GM19035 (cell line): ENCODE measurements around the gene ZFP57.
"Not testable (repeated sequence)": the region's sequence is repeated elsewhere in the genome, so short reads cannot be mapped to it uniquely, and the experiment has no call there.

Source experiments
- ATAC-seq: cut with Tn5 transposase; IDR thresholded peaks from one replicate; pipeline ENCODE4 v1.9.1; 2021; ENCODE audit not compliant: unreplicated experiment

Gene ZFP57

DNA sequence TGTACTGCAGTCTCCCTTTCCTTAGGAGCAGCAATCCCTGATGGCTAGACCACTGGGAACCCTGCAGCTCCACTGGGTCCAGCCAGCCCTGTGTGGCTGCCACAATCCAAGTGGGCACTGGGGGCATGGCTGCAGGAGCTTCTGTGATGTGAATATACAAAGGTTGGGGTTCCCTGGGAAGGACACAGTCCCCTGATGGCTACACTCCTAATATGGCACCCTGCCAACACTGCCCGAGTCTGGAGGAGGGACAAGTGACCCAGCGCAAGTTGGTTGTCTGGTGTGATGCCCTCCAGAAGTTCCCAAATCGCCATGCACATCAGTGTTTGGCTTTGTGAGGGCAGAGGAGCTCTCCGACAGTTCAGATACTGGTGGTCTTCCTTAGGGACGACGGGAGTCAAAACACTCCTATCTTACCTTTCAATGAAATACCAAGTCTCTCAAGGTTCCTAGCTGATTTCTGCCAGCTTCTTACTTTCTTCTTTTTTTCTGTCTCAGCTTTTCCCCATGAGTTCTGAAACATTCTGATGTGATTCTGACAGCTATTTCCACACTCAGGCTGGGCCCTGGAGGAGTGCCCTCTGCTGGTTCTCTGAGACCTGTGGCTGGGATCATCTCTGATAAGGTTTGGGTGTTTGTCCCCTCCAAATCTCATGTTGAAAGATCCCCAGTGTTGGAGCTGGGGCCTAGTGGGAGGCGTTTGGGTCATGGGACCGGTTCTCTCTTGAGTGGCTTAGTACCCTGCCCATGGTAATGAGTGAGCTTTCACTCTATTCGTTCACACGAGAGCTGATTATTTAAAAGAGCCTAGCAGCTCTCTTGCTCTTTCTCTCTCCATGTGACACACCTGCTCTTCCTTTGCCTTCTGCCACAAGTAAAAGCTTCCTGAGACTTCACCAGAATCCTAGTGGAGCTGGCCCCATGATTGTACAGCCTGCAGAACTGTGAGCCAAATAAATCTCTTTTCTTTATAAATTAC, 15.5 kb upstream of the ZFP57 start:
- ATAC-seq: no peak

DNA sequence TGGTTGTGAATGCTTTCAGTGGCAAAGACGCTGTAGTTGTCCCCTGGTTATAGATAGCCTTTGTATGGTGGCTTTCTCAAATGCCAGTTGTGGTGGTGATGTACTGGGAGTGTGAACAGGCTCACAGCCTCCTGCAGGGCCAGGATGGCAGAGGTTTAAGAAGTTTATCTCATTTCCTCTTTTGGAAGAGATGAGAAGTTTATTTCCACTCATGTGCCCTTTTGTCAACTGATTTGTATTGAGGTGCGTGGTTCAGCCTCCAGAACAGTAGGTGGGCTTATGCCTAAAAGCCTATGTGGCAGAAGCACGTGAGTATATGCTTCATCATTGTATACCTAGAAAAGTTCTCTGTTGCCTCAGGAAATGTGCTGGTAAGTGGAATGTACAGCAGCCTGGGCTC, 13.7 kb upstream of the ZFP57 start:
- no peak for ATAC-seq

DNA sequence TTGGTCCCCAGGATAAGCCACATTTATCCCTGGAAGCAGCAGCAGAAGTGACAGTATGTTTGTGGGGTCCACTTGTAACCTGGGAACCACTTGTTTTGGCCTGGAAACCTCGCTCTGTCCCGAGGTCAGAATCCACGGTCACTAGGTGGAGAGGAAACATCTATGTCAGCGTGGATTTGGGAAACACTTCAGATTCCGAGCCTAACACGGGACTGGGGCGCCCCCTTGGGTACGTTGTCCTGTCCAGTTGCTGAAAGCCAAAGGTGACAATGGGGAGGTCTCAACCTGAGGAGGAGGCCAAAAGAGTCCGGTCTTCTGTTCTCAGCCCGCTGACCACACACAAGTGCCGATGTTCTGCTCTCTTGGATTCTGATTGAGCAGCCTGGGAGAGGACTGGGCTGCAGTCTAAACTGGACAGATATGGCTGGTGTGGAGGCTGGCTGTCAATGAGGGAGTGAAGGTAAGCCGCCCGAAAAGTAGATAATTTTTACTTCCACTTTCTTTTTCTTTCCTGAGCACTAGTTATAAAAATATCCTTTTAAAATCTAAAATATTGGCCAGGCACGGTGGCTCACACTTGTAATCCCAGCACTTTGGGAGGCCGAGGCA, 4.9 kb upstream of the ZFP57 start:
- ATAC-seq: no peak

DNA sequence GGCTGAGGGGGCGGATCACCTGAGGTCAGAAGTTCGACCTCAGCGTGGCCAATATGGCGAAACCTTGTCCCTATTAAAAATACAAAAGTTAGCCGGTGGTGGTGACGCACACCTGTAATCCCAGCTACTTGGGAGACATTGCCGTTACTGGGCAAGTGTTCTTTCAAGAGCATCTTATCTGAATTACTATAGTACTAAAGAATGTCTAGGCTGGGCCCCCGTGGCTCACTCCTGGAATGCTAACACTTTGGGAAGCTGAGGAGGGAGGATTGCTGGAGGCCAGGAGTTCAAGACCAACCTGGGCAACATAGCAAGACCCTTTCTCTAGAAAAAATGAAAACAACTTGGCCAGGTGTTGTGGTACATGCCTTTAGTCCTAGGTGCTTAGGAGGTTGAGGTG, 859 bp upstream of the ZFP57 start:
- ATAC-seq: no peak

DNA sequence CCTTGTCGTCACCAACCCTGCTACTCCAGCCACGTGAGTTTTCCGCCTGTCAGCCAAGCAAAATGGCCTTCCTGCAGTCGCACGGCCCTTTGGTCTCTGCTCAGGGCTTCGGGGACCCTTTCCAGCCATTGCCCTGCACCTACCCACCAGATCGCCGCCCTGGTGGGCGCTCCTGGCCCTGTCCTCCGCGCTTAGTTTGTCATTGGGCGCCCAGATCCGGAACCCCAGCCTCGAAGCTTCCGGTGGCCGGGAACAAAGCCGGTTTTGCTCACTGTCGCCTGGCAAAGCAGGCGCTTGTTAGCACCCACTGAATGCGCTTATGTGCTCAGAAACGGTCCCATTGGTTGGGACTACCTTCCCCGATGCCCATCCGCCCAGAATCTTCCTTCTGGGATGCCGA, 536 bp downstream of the ZFP57 start:
- ATAC-seq: no peak

DNA sequence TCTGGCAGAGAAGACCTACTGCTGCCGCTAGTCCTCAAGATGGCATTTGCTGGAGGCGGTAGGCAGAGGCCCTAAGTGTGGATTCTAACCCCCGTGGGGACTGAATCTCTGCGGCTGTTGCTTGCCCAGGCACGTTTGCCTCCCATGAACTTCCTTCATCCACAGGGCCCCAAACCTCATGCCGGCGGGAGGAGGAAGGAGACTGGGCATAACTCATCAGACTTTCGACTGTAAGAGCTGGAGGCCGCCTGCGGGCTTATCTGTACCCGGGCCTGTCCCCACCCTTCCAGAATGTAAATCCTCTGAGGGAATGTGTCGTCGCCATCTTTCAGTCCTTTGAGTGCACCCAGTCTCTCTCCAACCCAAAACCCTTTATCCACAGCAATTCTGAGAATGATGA, 990 bp downstream of the ZFP57 start:
- ATAC-seq: no peak

DNA sequence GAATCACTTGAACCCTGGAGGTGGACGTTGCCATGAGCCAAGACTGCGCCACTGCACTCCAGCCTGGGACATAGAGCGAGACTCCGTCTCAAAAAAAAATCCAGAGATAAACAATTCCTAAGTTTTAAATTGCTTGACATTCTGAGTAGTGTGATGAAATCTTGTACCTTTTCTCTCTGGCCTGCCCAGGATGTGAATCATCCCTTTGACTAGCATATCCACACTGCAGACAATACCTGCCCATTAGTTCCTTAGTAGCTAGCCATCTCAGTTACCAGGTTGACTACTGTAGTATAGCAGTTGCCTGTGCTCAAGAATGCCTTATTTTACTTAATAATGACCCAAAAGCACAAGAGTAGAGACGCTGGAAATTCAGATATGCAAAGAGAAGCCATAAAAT, 2.8 kb downstream of the ZFP57 start:
- no peak for ATAC-seq

DNA sequence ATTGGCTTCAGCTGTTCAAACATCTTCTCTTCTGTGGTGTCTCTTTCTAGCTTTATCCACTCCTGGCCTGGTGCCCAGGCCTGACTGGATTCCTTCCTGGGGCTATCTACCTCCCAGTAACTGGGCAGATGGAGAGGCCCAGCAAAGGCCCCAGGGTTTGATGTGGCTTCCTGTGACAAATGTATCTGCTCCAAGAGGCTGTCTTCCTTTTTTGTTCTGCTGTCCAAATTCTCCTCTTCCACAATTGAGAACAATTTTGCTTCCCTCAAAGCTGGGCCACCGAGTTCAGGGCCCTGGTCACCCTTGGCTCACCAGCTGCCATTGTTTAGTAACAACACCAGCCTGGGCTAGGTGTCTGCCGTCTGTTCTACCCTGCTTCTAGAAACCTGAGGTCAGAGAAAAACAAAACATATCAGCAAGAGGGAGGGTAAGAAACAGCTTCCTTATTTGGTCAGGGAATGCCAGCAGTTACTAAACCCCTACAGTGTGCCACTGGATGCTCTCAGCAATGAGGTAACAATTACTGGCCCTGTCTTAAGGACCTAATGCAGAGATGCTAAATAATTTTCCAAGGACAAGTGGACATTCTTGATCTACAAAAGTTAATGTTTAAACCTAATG, 3.9 kb downstream of the ZFP57 start:
- no peak for ATAC-seq

DNA sequence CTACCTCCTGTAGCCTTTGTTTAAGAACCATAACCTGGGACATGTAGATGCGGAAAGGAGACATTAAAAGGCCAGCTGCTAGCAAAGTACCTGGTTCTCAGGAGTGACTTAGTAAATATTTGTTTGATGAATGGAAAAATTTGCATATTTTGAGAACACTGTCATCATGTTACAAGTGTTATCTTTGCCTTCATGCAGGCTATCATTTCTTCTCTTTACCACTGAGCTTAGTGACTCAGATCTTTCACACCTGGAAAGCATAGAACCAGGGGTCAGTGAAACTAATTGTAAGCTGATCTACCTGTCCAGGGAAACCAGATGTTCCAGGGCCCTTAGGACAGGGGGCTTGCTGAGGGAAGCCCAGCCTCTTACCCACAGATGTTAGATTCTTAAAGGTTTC, 5.4 kb downstream of the ZFP57 start:
- no peak for ATAC-seq

DNA sequence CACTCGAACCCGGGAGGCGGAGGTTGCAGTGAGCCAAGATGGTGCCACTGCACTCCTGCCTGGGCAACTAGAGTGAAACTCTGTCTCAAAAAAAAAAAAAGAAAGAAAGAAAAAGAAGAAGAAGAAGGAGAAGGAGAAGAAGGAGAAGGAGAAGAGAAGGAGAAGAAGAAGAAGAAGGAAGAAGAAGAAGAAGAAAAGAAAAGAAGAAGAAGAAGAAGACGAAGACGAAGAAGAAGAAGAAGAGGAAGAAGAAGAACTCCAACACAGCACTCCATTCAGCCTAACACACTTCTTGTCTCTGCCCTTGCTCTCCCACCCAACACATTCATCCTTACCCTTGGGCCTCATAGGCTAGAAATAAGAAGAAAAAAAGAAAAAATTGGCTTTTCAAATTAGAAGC, 6.9 kb downstream of the ZFP57 start:
- no peak for ATAC-seq

DNA sequence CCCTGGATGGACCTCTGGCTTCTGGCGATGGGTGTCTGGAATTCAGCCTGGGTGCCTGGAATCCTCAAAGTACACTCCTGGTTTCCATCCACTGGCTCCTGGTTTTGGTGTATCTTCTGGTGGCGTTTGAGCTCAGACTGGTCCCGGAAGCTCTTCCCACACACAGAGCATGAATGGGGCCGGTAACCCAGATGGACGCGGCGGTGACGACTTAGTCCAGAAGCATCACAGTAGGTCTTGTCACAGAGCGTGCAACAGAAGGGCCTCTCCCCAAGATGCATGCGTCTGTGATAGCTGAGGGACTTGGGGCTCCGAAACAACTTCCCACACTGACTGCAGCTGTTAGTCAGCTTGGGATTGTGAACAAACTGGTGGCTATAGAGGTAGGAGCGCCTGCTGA, 7.8 kb downstream of the ZFP57 start:
- no peak for ATAC-seq

DNA sequence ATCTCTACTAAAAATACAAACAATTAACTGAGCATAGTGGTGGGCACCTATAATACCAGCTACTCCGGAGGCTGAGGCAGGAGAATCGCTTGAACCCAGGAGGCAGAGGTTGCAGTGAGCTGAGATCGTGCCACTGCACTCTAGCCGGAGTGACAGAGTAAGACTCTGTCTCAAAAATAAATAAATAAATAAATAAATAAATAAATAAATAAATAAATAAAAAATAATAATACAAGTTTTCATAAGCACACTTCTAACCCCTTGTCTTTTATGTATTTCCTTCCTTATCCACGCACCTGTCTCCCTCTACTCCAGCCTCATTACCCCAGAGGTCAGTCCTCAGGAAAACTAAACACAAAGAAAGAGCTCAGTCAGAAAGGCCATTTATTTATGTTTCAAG, 8.8 kb downstream of the ZFP57 start:
- not testable (repeated sequence) for ATAC-seq

DNA sequence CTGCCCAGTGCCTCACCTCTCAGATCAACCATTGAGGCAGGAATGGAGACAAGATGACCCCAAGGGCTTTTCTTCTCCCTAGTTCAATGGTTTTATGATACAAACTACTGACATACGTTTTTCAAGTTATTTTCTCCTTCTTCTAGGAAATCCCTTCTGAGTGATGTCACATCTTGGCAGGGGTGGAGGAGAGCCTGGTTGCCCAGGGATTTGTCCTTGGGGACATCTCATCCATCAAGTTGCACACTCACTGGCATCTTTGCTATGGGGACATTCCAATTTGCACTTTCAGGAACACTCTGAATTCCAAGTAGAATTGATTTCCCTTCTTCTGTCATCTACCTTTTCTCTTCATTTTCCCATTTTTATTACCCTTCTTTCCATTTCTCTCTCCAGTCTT, 9.9 kb downstream of the ZFP57 start:
- no peak for ATAC-seq

DNA sequence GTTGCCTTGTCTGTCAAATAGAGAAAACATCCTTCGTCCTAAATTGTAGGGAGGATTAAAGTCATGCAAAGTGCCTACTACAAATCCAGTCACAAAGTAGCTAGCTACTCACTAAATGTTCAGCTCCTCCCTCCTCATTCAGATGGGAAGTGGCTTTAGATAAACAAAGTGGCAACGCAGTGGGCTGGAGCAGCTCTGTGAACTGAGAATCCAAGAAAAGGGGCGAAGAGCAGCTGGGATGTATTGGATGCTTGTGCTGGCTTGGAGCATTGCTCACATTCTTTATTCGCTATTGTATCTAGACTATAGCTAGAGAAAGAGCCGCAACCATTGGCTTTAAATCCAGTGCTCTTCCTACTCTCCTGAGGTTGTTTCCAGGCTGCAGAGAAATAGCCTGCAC, 13.8 kb downstream of the ZFP57 start:
- no peak for ATAC-seq

DNA sequence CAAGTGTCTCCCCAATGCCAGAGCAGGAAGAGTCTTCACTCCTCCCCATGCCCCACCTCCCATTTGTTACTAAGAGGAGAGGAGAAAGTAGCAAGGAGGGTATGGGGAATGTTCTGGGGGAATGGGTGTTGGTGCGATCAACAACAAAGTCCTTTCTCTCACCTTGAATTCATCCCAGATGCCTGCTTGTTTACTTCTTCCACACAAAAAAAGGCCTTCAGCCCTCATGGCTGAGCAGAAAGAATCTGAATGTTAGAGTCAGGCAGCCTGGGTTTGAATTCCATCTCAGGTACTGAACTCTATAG, 14.2 kb downstream of the ZFP57 start:
- no peak for ATAC-seq

DNA sequence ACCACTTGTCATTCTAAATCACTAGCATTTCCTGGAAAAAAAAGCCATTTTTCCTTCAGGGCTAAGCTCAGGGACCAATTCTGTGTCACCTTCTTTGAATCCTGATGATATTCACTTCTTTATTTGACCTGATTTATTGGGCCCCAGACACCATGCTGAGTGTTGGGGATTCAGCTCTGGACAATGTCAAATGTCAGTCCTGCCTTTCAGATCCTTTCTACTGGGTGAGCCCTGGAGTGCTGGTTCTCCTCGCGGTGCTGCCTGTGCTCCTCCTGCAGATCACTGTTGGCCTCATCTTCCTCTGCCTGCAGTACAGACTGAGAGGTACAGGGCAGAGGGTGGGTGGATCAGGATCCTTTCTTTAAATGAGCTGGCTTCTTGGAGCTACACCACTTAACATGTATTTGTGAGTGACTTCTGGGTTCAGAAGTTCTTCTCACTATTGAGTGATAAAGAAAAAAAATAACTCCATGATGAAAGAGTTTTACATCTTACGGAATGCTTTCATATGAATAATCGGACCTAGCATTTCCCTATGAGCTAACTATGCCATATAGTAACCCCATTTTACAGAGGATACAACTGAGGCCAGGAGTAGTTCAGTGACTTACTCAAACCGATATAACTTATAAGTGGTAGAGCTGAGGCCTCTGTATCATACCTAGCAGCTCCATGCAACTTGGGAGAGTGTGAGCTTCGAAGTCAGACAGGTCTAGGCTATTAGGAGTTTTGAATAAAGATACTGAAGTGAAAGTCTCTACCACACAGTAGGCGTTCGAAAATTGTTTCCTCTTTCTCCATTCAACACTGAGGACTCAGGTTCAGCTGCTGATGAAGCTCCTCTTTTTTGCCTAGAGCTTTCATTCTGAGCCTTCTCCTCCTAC, 14.8 kb downstream of the ZFP57 start:
- no peak for ATAC-seq

DNA sequence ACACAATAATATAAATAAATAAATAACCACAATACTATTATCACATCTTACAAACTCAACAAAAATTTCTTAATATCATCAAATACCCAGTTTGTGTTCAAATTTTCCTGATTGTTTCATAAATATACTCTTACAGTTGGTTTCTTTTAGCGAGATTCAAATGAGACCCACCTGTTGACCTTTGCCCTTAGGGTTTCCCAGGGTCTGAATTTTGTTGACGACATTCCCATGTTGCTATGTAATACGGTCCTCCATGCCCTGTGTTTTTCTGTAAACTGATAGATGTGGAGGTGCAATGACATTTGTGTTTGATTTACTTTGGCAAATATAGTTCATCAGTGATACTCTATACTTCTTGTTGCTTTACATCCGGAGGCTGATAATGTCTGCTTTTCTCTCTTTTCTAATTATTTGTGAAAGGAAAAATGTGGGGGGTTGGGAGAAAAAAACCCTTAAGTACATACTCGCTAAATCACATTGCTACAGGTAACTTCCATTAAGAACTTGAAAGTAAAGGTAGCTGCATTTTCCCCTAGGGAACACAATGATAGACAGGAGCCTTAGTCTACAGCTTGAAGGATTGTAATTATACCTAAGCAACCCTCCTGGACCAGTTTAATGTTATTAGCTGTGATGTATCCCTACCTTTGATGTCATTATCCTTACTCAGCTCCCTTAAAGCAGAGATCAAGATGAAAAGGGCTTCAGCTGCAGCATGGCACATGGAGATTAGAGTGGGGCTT, 17.5 kb downstream of the ZFP57 start:
- ATAC-seq: no peak

DNA sequence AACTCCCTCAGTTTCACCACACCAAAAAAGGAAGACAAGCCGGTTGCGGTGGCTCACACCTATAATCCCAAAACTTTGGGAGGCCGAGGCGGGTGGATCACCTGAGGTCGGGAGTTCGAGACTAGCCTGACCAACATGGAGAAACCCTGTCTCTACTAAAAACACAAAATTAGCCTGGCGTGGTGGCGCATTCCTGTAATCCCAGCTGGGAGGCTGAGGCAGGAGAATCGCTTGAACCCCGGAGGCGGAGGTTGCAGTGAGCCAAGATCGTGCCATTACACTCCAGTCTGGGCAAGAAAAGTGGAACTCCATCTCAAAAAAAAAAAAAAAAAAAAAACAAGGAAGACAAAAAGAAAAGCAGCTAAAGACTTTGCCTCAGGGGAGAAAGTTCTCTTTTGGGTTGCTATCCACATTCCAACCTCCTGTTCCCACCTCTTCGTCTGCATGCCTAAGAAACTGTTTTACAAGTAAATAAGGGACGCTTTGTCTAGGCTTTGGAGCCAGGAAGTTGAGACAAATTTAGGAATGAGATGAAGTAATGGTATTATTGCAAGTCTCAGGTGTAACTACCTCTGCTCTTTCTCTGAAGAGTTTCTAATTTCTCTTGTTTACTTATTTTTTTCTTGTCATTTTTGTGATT, 19.3 kb downstream of the ZFP57 start:
- not testable (repeated sequence) for ATAC-seq

DNA sequence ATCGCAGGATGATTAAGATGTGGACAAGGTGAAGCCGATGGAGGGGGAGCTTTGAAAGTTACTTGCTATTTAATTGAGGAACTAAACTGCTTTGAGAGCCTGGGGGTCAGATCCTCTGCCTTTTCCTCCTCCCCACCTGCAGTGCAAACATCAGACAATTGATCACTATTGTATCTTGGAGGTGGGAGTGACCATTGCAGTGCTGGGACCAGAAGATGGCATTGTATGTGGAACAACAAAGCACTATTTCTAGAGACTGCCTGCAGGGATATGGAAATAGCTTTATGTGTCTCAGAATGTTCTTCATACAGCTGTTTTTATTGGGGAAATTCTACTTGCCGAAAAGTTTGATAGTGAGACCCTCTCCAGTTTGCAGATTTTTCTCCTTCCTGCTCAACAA, 19.9 kb downstream of the ZFP57 start:
- ATAC-seq: no peak

DNA sequence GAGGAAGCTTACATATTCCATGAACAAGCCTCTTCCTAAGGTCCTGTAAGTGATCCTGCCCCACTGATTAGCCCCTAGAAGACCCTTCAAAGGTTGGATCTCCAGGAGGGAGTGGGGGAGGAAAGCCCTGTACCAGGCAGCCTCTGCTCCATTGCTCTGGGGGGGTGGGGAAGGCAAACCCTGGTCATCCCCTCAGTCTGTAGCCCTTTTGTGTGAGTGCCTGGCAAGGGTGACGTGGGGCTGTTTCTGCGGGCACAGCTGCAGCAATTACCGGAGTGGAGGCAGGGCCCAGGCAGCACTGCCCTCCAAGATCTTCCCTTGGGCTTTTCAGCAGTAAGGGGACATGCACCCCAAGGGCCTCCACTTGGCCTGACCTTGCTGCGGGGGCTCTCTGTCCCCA, 24.2 kb downstream of the ZFP57 start, which contains the start of gene MOG:
Gene MOG, plus strand, starts transcription at position 295 of the 400 bp plus-strand sequence. CDS start 118 bp downstream, outside the sequence.
- ATAC-seq: no peak
